Stimulated activated naive CD8-positive, alpha-beta T cell treated with anti-CD3 and anti-CD28 coated beads, Interleukin-15, Interleukin-2, amounts not matched to agents 100 ng/mL and 50 ng/mL, for 24 hours (primary cell): Measurements from ENCODE around the gene RUNX3.

ENCODE experiments used
- H3K27ac Mint-ChIP-seq: one replicate; pipeline ENCODE4 v1.8.0; 2021; ENCODE audit warnings: mild to moderate bottlenecking, mixed read lengths
- H3K27me3 Mint-ChIP-seq: one replicate; pipeline ENCODE4 v1.8.0; 2021; ENCODE audit warnings: mixed read lengths
- H3K36me3 Mint-ChIP-seq: one replicate; pipeline ENCODE4 v1.8.0; 2021; ENCODE audit warnings: low read depth, mixed read lengths
- H3K4me1 Mint-ChIP-seq: one replicate; pipeline ENCODE4 v1.8.0; 2021; ENCODE audit warnings: low read depth, mixed read lengths
- H3K4me3 Mint-ChIP-seq: one replicate; pipeline ENCODE4 v1.8.0; 2021; ENCODE audit warnings: mild to moderate bottlenecking, mixed read lengths
- H3K9me3 Mint-ChIP-seq: one replicate; pipeline ENCODE4 v1.8.0; 2021; ENCODE audit warnings: mixed read lengths

RUNX3 gene

GRCh38 chr1:24862775-24863483 lies 67.1 kb downstream of the RUNX3 start:
- no peaks in the 10 kb centered on the region for H3K4me1 Mint-ChIP-seq

GRCh38 chr1:24861821-24862727 lies 68.0 kb downstream of the RUNX3 start:
- Mint-ChIP-seq H3K9me3 (no peaks in the 10 kb centered on the region), H3K4me1 (no peaks in the 10 kb centered on the region), H3K36me3 (no peaks in the 10 kb centered on the region), H3K27ac (no peak overlapping the region), H3K4me3 (no peak overlapping the region), H3K27me3 (peaks cover 4% of the 10 kb centered on the region)

More at GRCh38 chr1:24862775-24863483, 67.1 kb downstream of the RUNX3 start:
- Mint-ChIP-seq H3K36me3 (no peaks in the 10 kb centered on the region), H3K27ac (no peak overlapping the region), H3K27me3 (peaks cover 4% of the 10 kb centered on the region), H3K4me3 (no peak overlapping the region), H3K9me3 (no peaks in the 10 kb centered on the region)

- Mint-ChIP-seq H3K27ac (no peak overlapping the region), H3K9me3 (no peaks in the 10 kb centered on the region), H3K36me3 (no peaks in the 10 kb centered on the region), H3K4me1 (peaks cover 3% of the 10 kb centered on the region), H3K27me3 (peaks cover 4% of the 10 kb centered on the region), H3K4me3 (no peak overlapping the region)
Measured at GRCh38 chr1:24860841-24861240, 69.2 kb downstream of the RUNX3 start.

- Mint-ChIP-seq H3K27ac (no peak overlapping the region), H3K36me3 (no peaks in the 10 kb centered on the region), H3K4me3 (no peak overlapping the region), H3K27me3 (peaks cover 4% of the 10 kb centered on the region), H3K4me1 (peaks cover 6% of the 10 kb centered on the region), H3K9me3 (no peaks in the 10 kb centered on the region)
Measured at GRCh38 chr1:24859063-24860010, 70.7 kb downstream of the RUNX3 start.

- H3K27me3 Mint-ChIP-seq = no peaks in the 10 kb centered on the region
- H3K9me3 Mint-ChIP-seq = no peaks in the 10 kb centered on the region
- no peak overlapping the region for H3K4me3 Mint-ChIP-seq
- no peak overlapping the region for H3K27ac Mint-ChIP-seq
- H3K36me3 Mint-ChIP-seq = no peaks in the 10 kb centered on the region
- peaks cover 6% of the 10 kb centered on the region for H3K4me1 Mint-ChIP-seq
Measured at GRCh38 chr1:24858277-24858676, 71.8 kb downstream of the RUNX3 start.

- Mint-ChIP-seq H3K4me3 (no peak overlapping the region), H3K4me1 (peaks cover 6% of the 10 kb centered on the region), H3K27me3 (no peaks in the 10 kb centered on the region), H3K36me3 (no peaks in the 10 kb centered on the region), H3K27ac (no peak overlapping the region), H3K9me3 (no peaks in the 10 kb centered on the region)
Measured at GRCh38 chr1:24857507-24858133, 72.5 kb downstream of the RUNX3 start.

GRCh38 chr1:24856787-24857506 lies 73.1 kb downstream of the RUNX3 start:
- Mint-ChIP-seq H3K36me3 (no peaks in the 10 kb centered on the region), H3K27me3 (no peaks in the 10 kb centered on the region), H3K4me1 (peaks cover 6% of the 10 kb centered on the region), H3K9me3 (no peaks in the 10 kb centered on the region), H3K27ac (no peak overlapping the region), H3K4me3 (no peak overlapping the region)

- Mint-ChIP-seq H3K9me3 (no peaks in the 10 kb centered on the region), H3K4me3 (no peak overlapping the region), H3K27ac (no peak overlapping the region), H3K27me3 (no peaks in the 10 kb centered on the region), H3K36me3 (no peaks in the 10 kb centered on the region), H3K4me1 (peaks cover 6% of the 10 kb centered on the region)
Measured at GRCh38 chr1:24855474-24855873, 74.6 kb downstream of the RUNX3 start.

- Mint-ChIP-seq H3K4me1 (peaks cover 19% of the 10 kb centered on the region), H3K4me3 (no peak overlapping the region), H3K27ac (no peak overlapping the region), H3K27me3 (no peaks in the 10 kb centered on the region), H3K36me3 (no peaks in the 10 kb centered on the region), H3K9me3 (no peaks in the 10 kb centered on the region)
Measured at GRCh38 chr1:24853649-24854048, 76.4 kb downstream of the RUNX3 start.

GRCh38 chr1:24850328-24850920 lies 79.7 kb downstream of the RUNX3 start:
- Mint-ChIP-seq H3K27me3 (no peaks in the 10 kb centered on the region), H3K36me3 (no peaks in the 10 kb centered on the region)

GRCh38 chr1:24849672-24850295 lies 80.3 kb downstream of the RUNX3 start:
- H3K9me3 Mint-ChIP-seq = no peaks in the 10 kb centered on the region
- no peak overlapping the region for H3K4me3 Mint-ChIP-seq
- H3K27ac Mint-ChIP-seq = no peak overlapping the region
- no peaks in the 10 kb centered on the region for H3K27me3 Mint-ChIP-seq
- peaks cover 16% of the 10 kb centered on the region for H3K4me1 Mint-ChIP-seq
- no peaks in the 10 kb centered on the region for H3K36me3 Mint-ChIP-seq

More at GRCh38 chr1:24850328-24850920, 79.7 kb downstream of the RUNX3 start:
- Mint-ChIP-seq H3K9me3 (no peaks in the 10 kb centered on the region), H3K27ac (no peak overlapping the region), H3K4me3 (no peak overlapping the region), H3K4me1 (peaks cover 16% of the 10 kb centered on the region)
